NCI-H1048 (cell line): Measurements from ENCODE around the gene ZNF221.
"Not testable (repeated sequence)": the region's sequence is repeated elsewhere in the genome, so short reads cannot be mapped to it uniquely, and the experiment has no call there.

ENCODE experiments used
- DNase-seq: peaks from one replicate; lab custom pipeline; 2025; lab: John Stamatoyannopoulos, UW

ZNF221 gene

GRCh38 chr19:43950834-43951645 lies at the start of gene ZNF221:
Gene ZNF221 (plus strand): TSS chr19:43951228. CDS start chr19:43962727, 11,499 bp downstream.
- DNase-seq: peak; percentile 57

DNA sequence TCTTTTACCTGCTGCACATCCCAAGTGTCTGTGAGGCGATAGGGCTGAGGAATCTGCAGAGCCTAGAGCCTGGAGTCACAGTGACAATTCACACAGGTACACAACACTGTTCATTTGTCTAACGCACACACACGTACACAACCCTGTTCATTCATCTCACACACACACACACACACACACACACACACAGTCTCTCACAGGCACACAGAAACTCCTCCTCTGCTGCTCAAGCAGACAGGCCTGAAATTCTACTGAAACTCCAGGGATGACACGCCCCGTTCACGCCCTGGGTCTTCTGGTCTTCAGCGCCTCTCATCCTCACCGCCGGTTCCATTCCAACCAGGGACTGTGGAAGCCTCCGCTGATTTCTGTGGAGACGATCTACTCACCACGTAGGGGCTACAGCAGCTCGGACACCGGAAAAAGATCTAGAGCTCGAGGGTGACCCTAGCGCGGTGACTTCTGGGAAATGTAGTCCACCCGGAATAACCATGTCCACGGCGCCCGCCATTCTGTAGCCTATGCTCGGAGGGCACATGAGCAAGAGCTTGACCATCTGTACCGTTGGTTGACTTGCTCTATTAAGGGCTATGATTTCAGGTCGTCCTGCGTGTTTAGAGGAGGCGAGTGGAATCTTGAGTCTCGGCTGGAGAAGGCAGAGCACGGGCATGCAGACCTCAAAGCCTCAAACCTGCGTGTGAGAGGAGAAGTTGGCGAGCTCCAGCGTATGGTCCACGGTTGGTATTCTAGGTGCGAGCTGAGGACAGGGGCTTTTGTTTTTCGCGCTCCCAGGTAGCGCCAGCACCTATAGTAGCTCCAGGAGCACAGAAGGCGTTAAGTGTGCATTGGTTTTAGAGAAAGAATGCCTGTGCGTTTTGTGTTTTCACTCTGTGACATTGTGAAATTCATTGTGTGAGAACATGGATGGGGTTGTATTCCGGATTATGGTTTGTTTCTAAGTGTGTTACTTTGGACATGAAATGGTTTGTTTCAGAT lies 49.3 kb upstream of the ZNF221 start:
- no peak for DNase-seq

GRCh38 chr19:43902399-43902798 lies 48.6 kb upstream of the ZNF221 start:
- no peak for DNase-seq

GRCh38 chr19:43905897-43906296 lies 45.1 kb upstream of the ZNF221 start:
- no peak for DNase-seq

DNA sequence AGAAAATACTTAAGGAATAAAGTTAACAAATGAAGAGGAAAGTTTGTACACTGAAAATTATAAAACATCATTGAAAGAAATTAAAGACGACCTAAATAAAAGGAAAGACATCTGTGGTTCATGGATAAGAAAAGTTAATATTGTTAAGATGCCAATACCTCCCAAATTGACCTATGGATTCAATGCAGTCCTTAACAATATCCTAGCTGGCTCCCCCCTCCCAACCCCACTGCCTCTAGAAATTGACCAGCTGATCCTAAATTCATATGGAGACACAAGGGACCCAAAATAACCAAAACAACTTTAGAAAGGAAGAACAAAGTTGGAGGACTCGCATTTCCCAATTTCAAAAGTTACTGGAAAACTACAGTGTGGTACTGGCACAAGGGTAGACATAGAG lies 44.3 kb upstream of the ZNF221 start:
- DNase-seq: no peak

GRCh38 chr19:43908659-43909058 lies 42.4 kb upstream of the ZNF221 start:
- no peak for DNase-seq

- no peak for DNase-seq
These were observed 40.1 kb upstream of the ZNF221 start for GRCh38 chr19:43910884-43911283.

DNA sequence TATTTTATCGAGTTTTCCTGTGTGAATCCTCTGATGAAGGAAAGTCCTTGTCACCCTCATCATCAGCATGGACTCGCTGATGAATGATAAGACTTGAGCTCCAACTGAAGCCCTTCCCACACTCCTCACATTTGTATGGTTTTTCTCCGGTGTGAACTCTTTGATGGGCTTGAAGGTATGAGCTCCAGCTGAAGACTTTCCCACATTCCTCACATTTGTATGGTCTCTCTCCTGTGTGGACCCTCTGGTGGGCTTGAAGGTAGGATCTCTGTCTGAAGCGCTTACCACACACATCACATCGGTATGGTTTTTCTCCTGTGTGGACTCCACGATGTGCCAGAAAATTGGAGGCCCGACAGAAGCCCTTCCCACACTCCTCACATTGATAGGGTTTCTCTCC lies 37.6 kb upstream of the ZNF221 start:
- no peak for DNase-seq

DNA sequence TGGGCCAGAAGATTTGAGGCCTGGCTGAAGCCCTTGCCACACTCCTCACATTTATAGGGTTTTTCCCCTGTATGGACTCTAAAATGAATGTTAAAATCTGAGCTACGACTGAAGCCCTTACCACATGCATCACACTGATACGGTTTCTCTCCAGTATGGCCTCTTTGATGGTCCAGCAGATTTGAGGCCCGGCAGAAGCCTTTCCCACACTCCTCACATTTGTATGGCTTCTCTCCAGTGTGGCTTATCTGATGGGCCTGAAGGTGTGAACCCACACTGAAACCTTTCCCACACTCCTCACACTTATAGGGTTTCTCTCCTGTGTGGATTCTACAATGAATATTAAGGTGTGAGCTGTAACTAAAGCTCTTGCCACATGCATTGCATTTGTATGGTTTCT lies 37.0 kb upstream of the ZNF221 start:
- no peak for DNase-seq

- DNase-seq: no peak
These were observed 27.2 kb upstream of the ZNF221 start for GRCh38 chr19:43923875-43924274.

DNA sequence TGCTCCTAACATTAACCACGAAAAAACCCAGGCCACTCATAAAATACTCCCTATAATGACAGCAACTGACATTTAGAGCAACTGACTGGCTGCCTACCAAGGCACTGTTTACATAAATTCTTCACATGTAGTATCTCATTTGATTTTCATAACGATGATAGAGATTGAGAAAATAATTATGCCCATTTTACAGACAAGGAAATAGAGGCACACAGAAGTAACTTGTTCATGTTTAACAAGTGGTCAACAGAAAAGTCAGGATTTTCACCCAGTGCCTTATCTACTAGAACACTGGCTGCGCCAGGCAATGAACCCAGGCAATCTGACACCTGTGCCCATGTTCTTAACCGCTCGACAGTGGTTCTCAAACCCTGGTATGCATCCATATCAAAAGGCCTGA lies 22.2 kb upstream of the ZNF221 start:
- DNase-seq: no peak

GRCh38 chr19:43934055-43934984 lies 16.7 kb upstream of the ZNF221 start:
- DNase-seq: no peak

DNA sequence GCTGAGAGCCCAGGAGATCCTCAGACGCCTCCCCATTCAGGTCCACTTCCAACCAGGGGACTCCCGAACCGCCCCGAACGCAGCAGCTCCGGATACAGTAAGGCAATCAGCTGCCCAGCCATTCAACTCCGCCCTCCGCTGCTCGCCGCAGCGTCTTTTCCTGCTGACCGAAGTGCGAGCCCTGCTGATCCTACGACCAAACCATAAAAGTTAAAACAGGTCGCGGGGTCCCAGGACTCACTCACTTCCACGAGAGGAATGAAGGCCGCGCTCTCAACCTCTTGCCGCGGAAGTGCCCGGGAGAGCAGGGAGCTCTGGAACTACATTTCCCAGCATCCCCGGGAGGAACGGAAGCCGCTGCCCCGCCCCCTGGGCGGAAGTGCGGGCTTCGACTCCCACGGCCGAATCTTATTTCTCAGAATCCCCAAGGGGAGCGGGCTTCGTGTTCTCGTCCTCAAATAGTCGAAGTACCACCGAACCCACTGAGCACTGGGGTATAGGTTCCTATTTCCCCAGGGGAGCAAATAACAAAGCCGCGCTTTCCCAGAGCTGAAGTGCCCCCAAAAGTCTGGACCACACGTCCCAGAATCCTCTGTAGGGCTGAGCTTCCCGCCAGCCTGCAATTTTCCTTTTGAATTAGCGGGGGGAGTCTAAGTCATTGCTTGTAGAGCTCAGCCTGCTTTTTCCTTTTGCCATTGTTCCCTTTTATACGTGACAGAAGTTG lies 15.9 kb upstream of the ZNF221 start, which contains the start of gene ZNF45:
TSS of gene ZNF45 (minus strand) at position 298 of the 724 bp plus-strand sequence. CDS start 13,097 bp downstream, outside the sequence.
- peak; percentile 61 for DNase-seq

DNA sequence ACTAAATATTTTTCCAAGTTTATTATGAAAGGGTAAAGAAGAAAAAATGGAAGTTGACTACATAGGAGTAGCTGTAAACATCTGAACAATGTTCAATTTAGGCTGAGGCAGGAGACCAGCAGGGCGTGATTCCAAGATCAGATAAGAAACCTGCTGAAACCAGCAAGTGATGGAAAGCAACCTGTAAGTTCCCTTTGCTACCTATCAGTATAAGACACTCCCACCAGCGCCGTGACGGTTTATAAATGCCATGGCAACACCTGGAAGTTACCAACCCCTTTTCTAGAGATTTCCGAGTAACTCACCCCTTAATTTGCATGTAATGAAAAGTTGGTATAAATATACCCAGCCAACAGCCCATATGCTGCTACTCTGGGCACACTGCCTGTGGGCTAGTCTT lies 14.8 kb upstream of the ZNF221 start:
- DNase-seq: no peak

GRCh38 chr19:43939557-43940260 lies 11.3 kb upstream of the ZNF221 start:
- DNase-seq: no peak

DNA sequence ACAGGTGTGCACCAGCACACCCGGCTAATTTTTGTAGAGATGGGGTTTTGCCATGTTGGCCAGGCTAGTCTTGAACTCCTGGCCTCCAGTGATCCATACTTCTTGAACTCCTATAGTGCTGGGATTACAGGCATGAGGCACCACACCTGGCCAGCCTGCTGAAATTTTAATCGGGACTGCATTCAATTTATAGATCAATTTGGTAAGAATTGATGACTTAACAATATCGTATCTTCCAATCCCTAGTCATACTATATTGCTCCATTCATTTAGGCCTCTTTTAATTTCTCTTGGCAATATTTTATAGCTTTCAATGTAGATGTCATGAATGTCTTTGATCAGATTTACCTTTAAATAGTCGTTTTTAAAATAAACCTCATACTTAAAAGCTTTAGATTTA lies 10.3 kb upstream of the ZNF221 start:
- DNase-seq: no peak

DNA sequence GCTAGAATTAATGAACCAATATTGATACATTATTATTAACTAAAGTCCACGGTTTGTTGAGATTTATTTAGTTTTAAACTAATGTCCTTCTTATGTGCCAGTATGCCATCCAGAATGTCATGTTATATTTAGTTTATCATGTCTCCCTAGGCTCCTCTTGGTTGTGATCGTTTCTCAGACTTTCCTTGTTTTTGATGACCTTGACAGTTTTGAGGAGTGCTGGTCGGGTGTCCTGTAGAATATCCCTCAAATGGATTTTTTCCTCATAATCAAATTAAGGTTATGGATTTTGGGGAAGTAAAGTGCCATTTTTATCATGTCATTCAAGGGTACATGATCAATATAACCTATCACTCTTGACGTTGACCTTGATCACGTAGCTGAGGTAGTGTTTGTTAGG lies 9.8 kb upstream of the ZNF221 start:
- DNase-seq: no peak

DNA sequence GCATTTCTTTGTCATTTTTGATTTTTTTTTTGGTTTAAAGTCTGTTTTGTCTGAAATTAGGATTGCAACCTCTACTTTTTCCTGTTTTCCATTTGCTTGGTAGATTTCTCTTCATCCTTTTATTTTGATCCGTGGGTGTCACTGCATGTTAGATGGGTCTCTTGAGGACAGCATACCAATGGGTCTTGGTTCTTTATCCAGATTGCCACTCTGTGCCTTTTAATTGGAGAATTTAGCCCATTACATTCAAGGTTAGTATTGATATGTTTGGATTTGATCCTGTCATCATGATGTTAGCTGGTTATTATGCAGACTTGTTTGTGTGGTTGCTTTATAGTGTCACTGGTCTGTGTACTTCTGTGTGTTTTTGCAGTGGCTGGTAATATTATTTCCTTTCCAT lies 3.6 kb upstream of the ZNF221 start:
- DNase-seq: not testable (repeated sequence)

DNA sequence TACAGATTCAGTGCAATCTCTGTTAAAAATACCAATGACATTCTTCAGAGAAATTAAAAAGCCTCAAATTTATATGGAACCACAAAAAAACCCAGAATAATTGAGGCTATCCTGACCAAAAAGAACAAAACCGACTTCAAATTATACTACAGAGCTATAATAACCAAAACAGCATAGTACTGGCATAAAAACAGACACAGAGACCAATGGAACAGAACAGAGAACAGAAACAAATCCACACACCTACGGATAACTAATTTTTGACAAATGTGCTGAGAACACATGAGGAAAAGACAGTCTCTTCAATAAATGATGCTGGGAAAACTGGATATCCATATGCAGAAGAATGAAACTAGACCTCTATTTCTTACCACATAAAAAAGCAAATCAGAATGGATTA lies 1.2 kb upstream of the ZNF221 start:
- DNase-seq: not testable (repeated sequence)

DNA sequence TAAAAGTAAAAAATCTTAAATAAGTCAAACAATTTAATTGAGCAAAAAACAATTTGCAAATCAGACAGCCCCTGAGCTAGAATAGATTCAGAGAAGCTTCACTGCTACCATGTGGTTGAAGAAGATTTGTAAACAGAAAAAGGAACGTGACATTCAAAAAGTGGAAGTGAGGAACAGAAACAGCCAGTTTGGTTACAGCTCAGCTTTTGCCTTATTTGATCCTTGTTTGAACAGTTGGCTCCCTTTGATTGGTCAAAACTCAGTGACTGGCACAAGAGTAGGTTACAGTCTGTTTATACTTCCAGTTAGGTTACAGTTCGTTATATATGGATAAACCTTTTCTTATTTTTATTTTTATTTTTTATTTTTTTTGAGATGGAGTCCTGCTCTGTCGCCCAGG lies 5.8 kb downstream of the ZNF221 start:
- no peak for DNase-seq
